NCI-H82 treated with DMSO at 0.1 percent for 48 hours (cell line): Measurements from ENCODE around the gene TCF7L1.

Source experiments
- DNase-seq: peaks from one replicate; lab custom pipeline; 2025; ENCODE audit not compliant: unreplicated experiment; lab: John Stamatoyannopoulos, UW

TCF7L1 gene

GRCh38 chr2:85215448-85216401 lies 82.5 kb downstream of the TCF7L1 start:
- DNase-seq: peak; percentile 53

GRCh38 chr2:85216927-85217326 lies 83.7 kb downstream of the TCF7L1 start:
- no peak for DNase-seq

GRCh38 chr2:85221067-85221691 lies 88.0 kb downstream of the TCF7L1 start:
- DNase-seq: no peak

GRCh38 chr2:85222792-85223191 lies 89.6 kb downstream of the TCF7L1 start:
- DNase-seq: no peak

- DNase-seq: no peak
Observed at GRCh38 chr2:85226783-85227182, 93.6 kb downstream of the TCF7L1 start.

- no peak for DNase-seq
Observed at GRCh38 chr2:85230679-85231467, 97.7 kb downstream of the TCF7L1 start.

- DNase-seq: no peak
Observed at GRCh38 chr2:85231468-85231805, 98.2 kb downstream of the TCF7L1 start.

- no peak for DNase-seq
Observed at GRCh38 chr2:85231952-85232351, 98.8 kb downstream of the TCF7L1 start.

GRCh38 chr2:85234868-85235267 lies 101.7 kb downstream of the TCF7L1 start:
- DNase-seq: no peak

- DNase-seq: no peak
Observed at GRCh38 chr2:85235281-85235680, 102.1 kb downstream of the TCF7L1 start.

GRCh38 chr2:85236084-85236483 lies 102.9 kb downstream of the TCF7L1 start:
- no peak for DNase-seq

- no peak for DNase-seq
Observed at GRCh38 chr2:85237849-85238565, 104.8 kb downstream of the TCF7L1 start.

GRCh38 chr2:85238607-85239006 lies 105.4 kb downstream of the TCF7L1 start:
- no peak for DNase-seq

- no peak for DNase-seq
Observed at GRCh38 chr2:85239102-85239501, 105.9 kb downstream of the TCF7L1 start.

GRCh38 chr2:85240055-85240454 lies 106.9 kb downstream of the TCF7L1 start:
- no peak for DNase-seq

GRCh38 chr2:85242321-85242720 lies 109.1 kb downstream of the TCF7L1 start:
- no peak for DNase-seq

GRCh38 chr2:85243101-85244072 lies 110.2 kb downstream of the TCF7L1 start:
- peak; percentile 28 for DNase-seq

- DNase-seq: no peak
Observed at GRCh38 chr2:85244828-85245227, 111.6 kb downstream of the TCF7L1 start.

- no peak for DNase-seq
Observed at GRCh38 chr2:85245891-85246290, 112.7 kb downstream of the TCF7L1 start.

GRCh38 chr2:85246348-85246747 lies 113.2 kb downstream of the TCF7L1 start:
- peak; percentile 98 for DNase-seq
